GM13977 (cell line): ENCODE data around the gene RIMS1.

Experiments
- DNase-seq: peaks from one replicate; pipeline ENCODE4 v3.0.0; 2012; ENCODE audit warnings: low spot score
- CTCF ChIP-seq: IDR thresholded peaks from 2 replicates; pipeline ENCODE4 v1.5.1; 2012; ENCODE audit warnings: mild to moderate bottlenecking, control low read depth; ENCODE audit not compliant: insufficient read depth; ENCODE audit errors: extremely low read depth, missing control alignments
- in situ Hi-C: fragments of 300-500 bp; cut with MboI; formaldehyde crosslinking; loops from one replicate; pipeline ENCODE4 v1.12.0; 2022; ENCODE audit warnings: low sequenced_read_pairs, low pct_unique_long_range_greater_than_20kb, mixed read lengths, inconsistent platforms; ENCODE audit not compliant: unreplicated experiment

The RIMS1 gene

GRCh38 chr6:72425003-72425681 is 538.8 kb downstream of the RIMS1 start:
- in situ Hi-C loops: no loop called here
- DNase-seq: no peak
- TF ChIP-seq CTCF: no peak

- in situ Hi-C loops: no loop called here
- no peak for TF ChIP-seq CTCF
- DNase-seq: no peak
Observed at GRCh38 chr6:72440611-72441010, 554.3 kb downstream of the RIMS1 start.

- no peak for DNase-seq
- in situ Hi-C loops: no loop called here
- TF ChIP-seq CTCF: no peak
Observed at GRCh38 chr6:72446430-72446829, 560.1 kb downstream of the RIMS1 start.
